ENCODE data around the gene MS4A10. TPM values are rescaled to one million over a fixed set of nuclear protein-coding genes. Genes with fewer than 3 reads are reported as not detected.
"Not testable (repeated sequence)": the region's sequence is repeated elsewhere in the genome, so short reads cannot be mapped to it uniquely, and the experiment has no call there.

MS4A10 gene
- not detected for total RNA-seq

GRCh38 chr11:60785136-60785535, at the start of gene MS4A10:
MS4A10 (plus strand) TSS chr11:60785333; CDS start chr11:60790336, 5,003 bp downstream.
- DNase-seq: no peak

DNA sequence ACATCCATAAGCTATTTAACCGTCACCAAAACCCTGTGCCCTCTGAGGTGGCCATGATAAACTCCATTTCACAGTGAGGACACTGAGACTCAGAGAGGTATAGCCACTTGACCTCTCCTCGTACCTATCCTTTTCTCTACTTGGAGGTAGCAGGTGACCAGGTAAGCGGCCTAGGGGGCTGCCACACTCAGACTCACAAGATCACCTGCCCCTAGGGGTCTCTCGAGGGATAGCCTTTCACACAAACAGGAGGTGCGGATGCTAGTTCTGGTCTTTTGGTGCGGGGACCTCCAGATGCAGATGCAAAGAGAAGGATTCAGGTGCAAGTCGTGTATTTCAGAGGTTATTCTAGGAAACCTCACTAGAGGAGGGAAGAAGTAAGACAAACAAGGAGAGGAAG, 46.0 kb upstream of the MS4A10 start:
- DNase-seq: no peak

GRCh38 chr11:60740573-60740972, 44.6 kb upstream of the MS4A10 start:
- no peak for DNase-seq

DNA sequence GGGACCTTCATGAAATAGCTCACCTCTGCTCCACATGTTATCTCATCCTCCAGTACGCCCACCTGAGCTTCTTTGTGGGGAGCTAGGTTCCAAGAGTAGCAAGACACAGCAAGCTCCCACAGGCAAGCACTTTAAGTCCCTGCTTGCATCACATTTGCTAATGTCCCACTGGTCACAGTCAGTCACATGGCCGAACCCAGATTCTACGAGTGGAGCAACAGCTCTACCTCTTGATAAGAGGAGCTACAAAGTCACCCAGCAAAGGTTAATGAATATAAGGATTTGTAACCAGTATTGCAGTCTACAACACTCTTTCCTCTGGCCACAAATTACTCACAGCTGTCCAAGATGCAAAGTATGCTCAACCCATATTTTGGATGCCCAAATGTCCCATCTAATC, 43.7 kb upstream of the MS4A10 start:
- DNase-seq: no peak

DNA sequence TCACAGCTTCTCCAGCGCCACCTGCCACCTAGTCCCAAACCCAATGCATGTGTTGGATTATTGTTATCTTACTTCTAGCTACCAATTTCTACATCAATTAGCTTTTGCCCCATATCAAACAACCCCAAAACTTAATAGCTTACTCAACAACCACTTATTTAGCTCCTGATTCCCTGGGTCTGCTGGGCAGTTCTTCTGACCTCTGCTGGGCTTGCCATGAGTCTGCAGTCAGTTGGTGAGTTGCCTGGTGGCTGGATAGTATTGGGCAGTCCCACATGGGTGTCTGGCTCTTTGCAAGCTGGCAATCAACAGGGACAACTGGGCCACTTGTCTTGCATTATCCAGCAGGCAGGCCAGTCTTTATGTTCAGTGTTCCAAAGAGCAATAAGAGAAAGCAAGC, 42.1 kb upstream of the MS4A10 start:
- no peak for DNase-seq

DNA sequence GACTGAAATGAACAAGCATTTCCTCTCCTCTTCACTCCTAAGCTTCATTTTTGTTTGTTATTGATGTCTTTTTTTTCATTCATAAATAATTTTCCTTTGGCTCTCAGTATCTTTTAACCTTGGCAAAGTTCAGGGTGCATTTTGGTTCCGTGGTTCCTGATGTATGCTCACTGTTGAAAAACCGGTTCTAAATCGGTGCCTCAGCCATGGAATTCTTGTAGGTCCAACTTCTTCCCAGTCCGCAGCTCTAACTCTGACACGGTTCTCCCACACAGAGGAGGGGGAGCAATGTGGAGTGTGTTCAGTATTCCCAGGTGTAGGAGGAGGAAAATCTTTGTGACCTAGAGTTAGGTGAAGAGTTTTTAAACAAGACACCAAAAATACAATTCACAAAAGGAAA, 41.0 kb upstream of the MS4A10 start:
- no peak for DNase-seq

GRCh38 chr11:60747359-60747873, 37.7 kb upstream of the MS4A10 start:
- DNase-seq: no peak

- DNase-seq: no peak
These were observed 36.9 kb upstream of the MS4A10 start for GRCh38 chr11:60748225-60748624.

DNA sequence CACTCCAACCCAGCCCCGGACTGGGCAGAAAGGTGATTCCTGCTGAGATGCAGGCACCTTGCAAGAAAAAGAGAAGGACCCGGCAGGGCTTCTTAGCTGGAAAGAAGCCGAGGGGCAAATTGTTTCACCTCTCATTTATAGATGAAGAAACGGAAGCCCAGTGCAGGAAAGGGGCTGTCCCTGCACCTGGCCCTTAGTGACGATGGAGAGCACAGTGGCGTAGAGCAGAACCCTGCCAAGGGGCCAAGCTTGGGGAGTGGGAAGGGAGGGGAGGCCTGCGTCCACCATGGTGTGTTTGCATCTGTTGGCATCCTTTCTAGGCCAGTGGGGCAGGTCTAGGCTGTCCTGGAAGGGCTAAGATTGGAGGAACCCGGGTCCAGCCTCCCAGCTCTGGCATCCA, 36.3 kb upstream of the MS4A10 start:
- no peak for DNase-seq

DNA sequence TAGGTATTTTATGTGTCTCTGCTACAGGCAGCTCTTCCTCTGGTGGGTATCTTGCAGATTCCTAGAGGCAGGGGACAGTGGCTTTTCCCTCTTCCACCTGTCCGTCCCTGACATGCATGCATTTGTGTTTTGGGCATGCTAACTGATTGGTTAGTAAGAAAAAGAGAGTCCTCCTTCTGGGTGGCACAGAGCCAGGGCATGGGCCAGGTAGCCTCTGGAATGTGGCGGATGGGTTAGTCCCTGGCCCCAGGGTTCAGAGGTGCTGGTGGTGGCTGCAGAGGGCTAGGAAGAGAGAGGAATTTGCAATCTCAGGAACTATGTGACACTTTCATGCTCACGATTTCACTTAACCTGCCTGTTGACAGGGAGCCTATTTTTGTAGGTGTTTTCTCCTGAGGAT, 34.2 kb upstream of the MS4A10 start:
- DNase-seq: no peak

DNA sequence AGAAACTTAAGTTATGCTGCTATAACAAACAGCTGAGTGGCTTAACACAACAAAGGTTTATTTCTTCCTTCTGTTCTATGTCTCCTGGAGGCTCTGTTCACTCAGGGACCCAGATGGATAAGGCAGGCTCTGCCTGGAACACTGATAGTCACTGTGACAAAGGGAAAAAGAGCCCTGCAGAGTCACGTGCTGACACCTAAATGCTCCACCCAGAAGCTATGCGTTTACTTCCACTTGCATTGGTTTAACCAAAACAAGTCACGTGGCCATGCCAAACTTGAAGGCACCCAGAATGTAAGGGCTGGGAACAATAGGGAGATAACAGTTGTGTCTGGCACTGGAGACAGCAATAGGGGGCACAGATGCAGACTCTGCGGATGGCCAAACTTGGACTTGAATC, 31.8 kb upstream of the MS4A10 start:
- no peak for DNase-seq

DNA sequence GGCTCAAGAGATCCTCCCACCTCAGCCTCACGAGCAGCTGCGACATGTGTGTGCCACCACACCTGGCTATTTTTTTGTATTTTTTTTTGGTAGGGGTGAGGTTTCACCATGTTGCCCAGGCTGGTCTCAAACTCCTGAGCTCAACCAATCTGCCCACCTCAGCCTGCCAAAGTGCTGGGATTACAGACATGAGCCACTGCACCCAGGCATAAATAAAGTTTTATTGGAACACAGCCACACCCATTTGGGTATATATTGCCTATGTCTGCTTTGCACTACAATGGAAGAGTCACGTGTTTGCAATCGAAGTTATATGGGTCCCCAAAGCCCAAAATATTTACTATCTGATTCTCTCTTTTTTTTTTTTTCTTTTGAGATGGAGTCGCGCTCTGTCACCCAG, 30.2 kb upstream of the MS4A10 start:
- DNase-seq: no peak

- DNase-seq: no peak
These were observed 28.7 kb upstream of the MS4A10 start, which contains the start of gene MS4A15 for GRCh38 chr11:60756307-60757032. MS4A15 (plus strand) TSS chr11:60756867; CDS start chr11:60763734, 6,867 bp downstream.

GRCh38 chr11:60757231-60757800, 27.8 kb upstream of the MS4A10 start:
- DNase-seq: no peak

- DNase-seq: not testable (repeated sequence)
These were observed 26.5 kb upstream of the MS4A10 start for GRCh38 chr11:60758671-60759070.

- not testable (repeated sequence) for DNase-seq
These were observed 25.5 kb upstream of the MS4A10 start for GRCh38 chr11:60759438-60760225.

- DNase-seq: peak; percentile 83
These were observed 23.5 kb upstream of the MS4A10 start for GRCh38 chr11:60761436-60762190.

GRCh38 chr11:60762851-60763691, 22.1 kb upstream of the MS4A10 start:
- peak; percentile 78 for DNase-seq

GRCh38 chr11:60763692-60764369, 21.3 kb upstream of the MS4A10 start:
- no peak for DNase-seq

GRCh38 chr11:60764879-60765278, 20.3 kb upstream of the MS4A10 start:
- no peak for DNase-seq

GRCh38 chr11:60765355-60765754, 19.8 kb upstream of the MS4A10 start:
- no peak for DNase-seq

All from tongue (tissue), 2 donors.